Smooth muscle cell of trachea (primary cell): Measurements from ENCODE around the gene SERPINB12. TPM values are rescaled to one million over a fixed set of nuclear protein-coding genes. Genes with fewer than 3 reads are reported as not detected.

Experiments used
- total RNA-seq: library from RNA; depleted of rRNA; stranded (reverse); fragments of >200 nt; gene quantifications from 2 replicates; pipeline ENCODE4 v1.2.1, GENCODE V29; 2014

The SERPINB12 gene
- not detected in 2 replicates for total RNA-seq

GRCh38 chr18:63542069-63542468, at the start of gene SERPINB12:
TSS of gene SERPINB12 (plus strand) at chr18:63542369. CDS start at chr18:63556160, 13,791 bp downstream.

GRCh38 chr18:63586966-63587365, 44.8 kb downstream of the SERPINB12 start, which contains the start of gene SERPINB13:
TSS of gene SERPINB13 (plus strand) at chr18:63587343. CDS start at chr18:63588668, 1,325 bp downstream.

Other genes starting within 250 kb of the SERPINB12 start
- 2.5 and 3.1 TPM in 2 replicates for gene BCL2, start 222.6 kb upstream of the SERPINB12 start, total RNA-seq
- gene KDSR, start 175.2 kb upstream of the SERPINB12 start, total RNA-seq: 36.9 and 46.8 TPM in 2 replicates
- 42.2 and 56.3 TPM in 2 replicates for gene VPS4B, start 119.9 kb upstream of the SERPINB12 start, total RNA-seq
- gene SERPINB5, start 65.4 kb upstream of the SERPINB12 start, total RNA-seq: 0.29 TPM in 1 of 2 replicates, not detected in the other
- gene SERPINB13, start 45.0 kb downstream of the SERPINB12 start, total RNA-seq: not detected in 2 replicates
- gene SERPINB4, start 101.9 kb downstream of the SERPINB12 start, total RNA-seq: not detected in 2 replicates
- gene SERPINB3, start 119.5 kb downstream of the SERPINB12 start, total RNA-seq: not detected in 2 replicates
- gene SERPINB11, start 160.6 kb downstream of the SERPINB12 start, total RNA-seq: not detected in 2 replicates
- 0.87 and 1.7 TPM in 2 replicates for gene SERPINB7, start 233.0 kb downstream of the SERPINB12 start, total RNA-seq